Ovary (tissue), 9 donors: ENCODE results near the gene PCGF1. TPM values are rescaled to one million over a fixed set of nuclear protein-coding genes. Genes with fewer than 3 reads are reported as not detected.

ENCODE experiments used
- DNase-seq, 5 donors: peaks; one replicate each; pipeline ENCODE4 v3.0.0-alpha.2; 2019 to 2020
- H3K27ac ChIP-seq, 2 donors: fragments of 200-600 bp; one replicate each; pipeline versions ENCODE4 v1.5.1 to v1.8.0; 2019 to 2022
- H3K27me3 ChIP-seq: fragments of 200-600 bp; one replicate; pipeline ENCODE4 v1.8.0; 2022
- H3K36me3 ChIP-seq: fragments of 200-600 bp; sonication (generic); one replicate; pipeline ENCODE4 v1.5.1; 2019
- H3K4me1 ChIP-seq: one replicate; pipeline ENCODE4 v1.8.1; 2013; ENCODE audit warnings: mild to moderate bottlenecking, moderate library complexity; ENCODE audit not compliant: insufficient read depth
- H3K4me3 ChIP-seq: fragments of 200-600 bp; sonication (generic); one replicate; pipeline ENCODE4 v1.5.1; 2017
- H3K9me3 ChIP-seq, 2 donors: fragments of 200-600 bp in 1 of 2; sonication (generic) in 1 of 2; one replicate each; pipeline versions ENCODE4 v1.5.1 to v1.8.1; 2013 to 2019; ENCODE audit warnings: mild to moderate bottlenecking in 1 of 2, moderate library complexity in 1 of 2
- EP300 ChIP-seq: sonication (generic); formaldehyde crosslinking; IDR thresholded peaks from one replicate; pipeline ENCODE4 v1.6.1; 2017; ENCODE audit warnings: antibody characterized with exemption
- POLR2A ChIP-seq: fragments of 450-650 bp; IDR thresholded peaks from one replicate; pipeline ENCODE4 v1.6.1; 2017; ENCODE audit warnings: antibody characterized with exemption, mild to moderate bottlenecking, moderate library complexity
- WGBS, 3 donors: extraction: QIAGEN DNeasy Blood & Tissue Kit in 1 of 3; methylation state at CpG; one replicate each; pipeline versions ENCODE4 v1.1.5 to v1.1.7; 2013 to 2017; 5-methylcytosine and 5-hydroxymethylcytosine counted together
- intact Hi-C, 4 donors: fragments of 100-400 bp; cut with DNase I; formaldehyde crosslinking; loops; one replicate each; pipeline versions ENCODE4 v1.11.0 to v1.15.1; 2022 to 2023
- polyA plus RNA-seq, 2 donors: library from polyadenylated mRNA; stranded (reverse); fragments of 200-250 nt in 1 of 2; fragments of 350-450 nt in 1 of 2; fragmentation: Illumina TruSeq in 1 of 2; extraction: RNeasy Lipid Tissue Mini Kit (QIAGEN cat#74804) in 1 of 2; gene quantifications; one replicate each; pipeline ENCODE4 v1.2.3, GENCODE V29; 2013 to 2014
- total RNA-seq, 7 donors: library from RNA; depleted of rRNA in 2 of 7; stranded (reverse); fragments of >200 nt in 2 of 7; fragmentation: NEBNext Ultra II Directional in 3 of 7; extraction: Animal tissue kit (Norgen Biotek cat#: 25700) in 3 of 7; gene quantifications; one replicate each; pipeline versions ENCODE4 v1.1.0 to v1.2.4, GENCODE V29; 2016 to 2023
- TF ChIP-seq, protein P1 (sequence below), 3 donors: fragments of 450-650 bp in 2 of 3; fragments of 200-600 bp in 1 of 3; IDR thresholded peaks; one replicate each; pipeline versions ENCODE4 v1.5.1 to v1.8.0; 2016 to 2022; ENCODE audit warnings: antibody characterized with exemption in 3 of 3, mild to moderate bottlenecking in 1 of 3
- donor health status: DM: no; HTN: no; CAD: no; lungs with moderate emphysema.
- donor health status: DM: no; HTN: no; CAD: no.
- donor health status: Bipolar disorder and iron deficiency.
- donor health status: DM: yes; HTN: yes; CAD: no.
- donor health status: DM: no; HTN: no; CAD: no.
- donor health status: DM: yes; HTN: yes; CAD: no.

PCGF1 gene
- total and polyA plus RNA-seq, 9 donors: 9.3 to 24.3 (median 13.8) TPM

DNA sequence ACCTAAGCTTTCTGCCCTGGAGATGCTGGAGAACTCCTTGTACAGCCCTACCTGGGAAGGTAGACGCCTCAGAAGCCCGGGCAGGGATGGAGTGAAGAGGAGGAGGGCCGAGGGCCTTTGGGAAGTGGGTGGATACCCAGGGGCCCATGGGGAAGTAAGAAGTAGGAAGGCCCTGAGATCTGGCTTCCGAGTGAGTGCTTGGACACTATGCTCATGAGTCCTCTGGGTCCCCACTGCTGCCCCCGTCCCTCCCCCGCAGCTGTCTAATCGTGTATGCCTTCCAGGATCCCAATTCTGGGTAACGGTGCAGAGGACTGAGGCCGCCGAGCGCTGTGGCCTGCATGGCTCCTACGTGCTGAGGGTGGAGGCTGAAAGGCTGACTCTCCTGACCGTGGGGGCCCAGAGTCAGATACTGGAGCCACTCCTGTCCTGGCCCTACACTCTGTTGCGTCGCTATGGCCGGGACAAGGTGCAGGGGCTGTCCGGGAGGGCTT lies 48.2 kb upstream of the PCGF1 start:
- H3K4me1 ChIP-seq: peaks cover 5% of the 10 kb centered on the region
- intact Hi-C loops: no loop called here
- H3K27me3 ChIP-seq: no peaks in the 10 kb centered on the region
- H3K4me3 ChIP-seq: no peak overlapping the region
- no peaks in the 10 kb centered on the region for H3K36me3 ChIP-seq
- no peak overlapping the region for H3K27ac ChIP-seq
- WGBS, 3 donors: 77 to 82% (median 80%) methylated on average over 17 of the region's 17 CpGs
- peak in 1 of 5 donors; percentile 37 for DNase-seq
- H3K9me3 ChIP-seq: no peaks in the 10 kb centered on the region
- TF ChIP-seq, protein P1, sequence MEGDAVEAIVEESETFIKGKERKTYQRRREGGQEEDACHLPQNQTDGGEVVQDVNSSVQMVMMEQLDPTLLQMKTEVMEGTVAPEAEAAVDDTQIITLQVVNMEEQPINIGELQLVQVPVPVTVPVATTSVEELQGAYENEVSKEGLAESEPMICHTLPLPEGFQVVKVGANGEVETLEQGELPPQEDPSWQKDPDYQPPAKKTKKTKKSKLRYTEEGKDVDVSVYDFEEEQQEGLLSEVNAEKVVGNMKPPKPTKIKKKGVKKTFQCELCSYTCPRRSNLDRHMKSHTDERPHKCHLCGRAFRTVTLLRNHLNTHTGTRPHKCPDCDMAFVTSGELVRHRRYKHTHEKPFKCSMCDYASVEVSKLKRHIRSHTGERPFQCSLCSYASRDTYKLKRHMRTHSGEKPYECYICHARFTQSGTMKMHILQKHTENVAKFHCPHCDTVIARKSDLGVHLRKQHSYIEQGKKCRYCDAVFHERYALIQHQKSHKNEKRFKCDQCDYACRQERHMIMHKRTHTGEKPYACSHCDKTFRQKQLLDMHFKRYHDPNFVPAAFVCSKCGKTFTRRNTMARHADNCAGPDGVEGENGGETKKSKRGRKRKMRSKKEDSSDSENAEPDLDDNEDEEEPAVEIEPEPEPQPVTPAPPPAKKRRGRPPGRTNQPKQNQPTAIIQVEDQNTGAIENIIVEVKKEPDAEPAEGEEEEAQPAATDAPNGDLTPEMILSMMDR (IDR thresholded peaks at IDR 0.05): no peak
- TF ChIP-seq EP300 (no peak), POLR2A (no peak)

DNA sequence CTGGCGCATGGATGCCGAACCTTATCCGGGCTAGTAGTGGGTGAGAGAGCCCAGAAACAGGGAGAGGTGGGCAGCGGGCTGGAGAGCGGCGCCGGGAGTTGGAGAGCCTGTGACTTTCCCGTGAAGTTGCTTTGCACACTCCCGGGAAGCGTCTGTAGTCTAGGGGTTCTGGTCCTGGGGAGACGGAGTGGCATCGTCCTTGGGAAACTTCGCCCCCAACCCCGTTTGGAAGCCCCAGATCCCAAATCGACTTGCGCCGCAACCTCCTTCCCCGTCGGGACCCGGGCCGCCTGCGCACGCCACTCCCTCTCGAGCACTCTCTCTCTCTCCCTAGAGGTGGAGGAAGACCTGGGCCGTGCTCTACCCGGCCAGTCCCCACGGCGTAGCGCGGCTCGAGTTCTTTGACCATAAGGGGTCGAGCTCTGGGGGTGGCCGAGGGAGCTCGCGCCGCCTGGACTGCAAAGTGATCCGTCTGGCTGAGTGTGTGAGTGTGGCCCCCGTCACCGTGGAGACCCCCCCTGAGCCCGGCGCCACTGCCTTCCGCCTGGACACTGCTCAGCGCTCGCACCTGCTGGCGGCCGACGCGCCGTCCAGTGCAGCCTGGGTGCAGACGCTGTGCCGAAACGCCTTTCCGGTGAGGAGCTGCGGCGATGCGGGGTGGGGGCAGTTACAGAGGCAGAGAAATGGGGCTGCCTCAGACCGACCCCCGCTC lies 47.5 kb upstream of the PCGF1 start:
- H3K27me3 ChIP-seq: no peaks in the 10 kb centered on the region
- DNase-seq: peak; percentile 46 to 71 (median 55)
- no peaks in the 10 kb centered on the region for H3K36me3 ChIP-seq
- H3K9me3 ChIP-seq: no peaks in the 10 kb centered on the region
- TF ChIP-seq, protein P1 (IDR thresholded peaks at IDR 0.05): no peak
- TF ChIP-seq POLR2A (no peak), EP300 (no peak)
- intact Hi-C loops: no loop called here
- 0 to 5% (median 3%) methylated on average over 26 to 58 of the region's 58 CpGs for WGBS, 3 donors
- peaks cover 5% of the 10 kb centered on the region for H3K4me1 ChIP-seq
- H3K27ac ChIP-seq: peak overlapping the region; percentile 73 to 88
- H3K4me3 ChIP-seq: peak overlapping the region; percentile 92

DNA sequence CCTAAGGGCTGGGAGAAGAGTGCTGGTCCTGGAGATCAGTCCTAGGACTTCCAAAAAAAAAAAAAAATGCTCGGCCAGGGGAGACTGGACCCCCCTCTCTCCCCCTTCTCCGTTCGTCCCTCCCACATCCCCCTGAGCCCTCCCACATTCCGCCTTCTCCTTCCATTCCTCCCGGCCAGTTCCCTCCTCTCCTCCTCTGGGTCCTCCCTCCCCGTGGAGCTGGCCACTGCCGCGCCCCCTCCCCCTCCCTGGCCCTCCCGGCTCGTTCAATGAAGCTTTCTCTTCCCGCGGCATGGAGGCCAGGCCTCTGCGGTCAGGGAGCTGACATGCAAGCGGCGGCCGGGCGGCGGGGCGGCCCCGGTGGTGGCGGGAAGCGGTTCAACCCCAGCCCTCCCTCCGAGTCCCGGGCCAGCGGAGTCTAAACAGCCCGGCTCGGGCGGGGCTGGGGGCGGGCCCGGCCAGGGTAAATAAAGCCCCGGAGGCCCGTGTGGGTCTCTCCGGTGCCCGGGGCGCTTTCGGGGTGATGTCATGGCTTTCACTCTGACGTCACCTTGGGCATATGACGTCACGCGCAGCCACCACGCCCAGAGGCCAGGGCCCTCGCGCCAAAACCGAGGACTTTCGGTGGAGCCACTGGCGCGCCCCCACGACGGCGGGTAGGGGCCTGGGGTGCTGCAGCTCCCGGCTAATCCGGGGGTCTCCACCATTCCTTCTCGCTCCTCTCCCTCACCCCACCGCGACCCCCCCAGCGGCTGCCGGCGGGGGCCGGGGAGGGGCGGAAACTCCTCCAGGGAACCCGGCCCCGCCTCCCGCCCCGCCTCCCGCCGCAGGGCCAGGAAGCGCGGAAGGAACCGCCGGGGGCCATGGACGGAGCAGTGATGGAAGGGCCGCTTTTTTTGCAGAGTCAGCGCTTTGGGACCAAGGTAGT lies 46.7 kb upstream of the PCGF1 start, which contains the start of the genes DOK1 and LOXL3:
Gene DOK1, plus strand, starts transcription at position 829 of the 928 bp plus-strand sequence. Its CDS starts 35 bp downstream, at position 864.
Gene LOXL3, minus strand, starts transcription at position 51 of the 928 bp plus-strand sequence. CDS start 1,308 bp downstream, outside the sequence.
- peak within 1 kb of the TSS; percentile 73 to 88 for H3K27ac ChIP-seq
- TF ChIP-seq, protein P1 (IDR thresholded peaks at IDR 0.05): peak in 1 of 3 donors; percentile 30
- TF ChIP-seq POLR2A (peak; percentile 41), EP300 (no peak)
- no peaks in the 10 kb centered on the region for H3K36me3 ChIP-seq
- DNase-seq: peak; percentile 89 to 91 (median 91)
- H3K4me3 ChIP-seq: peak within 1 kb of the TSS; percentile 92
- intact Hi-C loops: no loop called here
- 0 to 1% (median 0%) methylated on average over 39 to 73 of the region's 73 CpGs for WGBS, 3 donors
- no peaks in the 10 kb centered on the region for H3K9me3 ChIP-seq
- peaks cover 10% of the 10 kb centered on the region for H3K4me1 ChIP-seq
- H3K27me3 ChIP-seq: no peaks in the 10 kb centered on the region
